Liver (tissue), 3 donors: ENCODE results near the gene GREM1.

Experiments
- EGR1 ChIP-seq, 2 donors: IDR thresholded peaks; 2 replicates each; pipeline ENCODE4 v1.6.1; 2016 to 2018; ENCODE audit warnings: antibody characterized with exemption in 2 of 2, low read depth in 2 of 2
- FOXA1 ChIP-seq: IDR thresholded peaks from 2 replicates; pipeline ENCODE4 v1.6.1; 2016; ENCODE audit warnings: antibody characterized with exemption
- FOXA2 ChIP-seq: IDR thresholded peaks from 2 replicates; pipeline ENCODE4 v1.6.1; 2016; ENCODE audit warnings: antibody characterized with exemption
- GABPA ChIP-seq, 2 donors: IDR thresholded peaks in 1 of 2; conservative IDR thresholded peaks in 1 of 2; 2 replicates each; pipeline ENCODE4 v1.6.1; 2016; ENCODE audit warnings: antibody characterized with exemption in 2 of 2, mild to moderate bottlenecking in 1 of 2, moderate library complexity in 1 of 2
- JUND ChIP-seq, 2 donors: IDR thresholded peaks; 2 replicates each; pipeline ENCODE4 v1.6.1; 2016; ENCODE audit warnings: antibody characterized with exemption in 2 of 2
- NR2F2 ChIP-seq: IDR thresholded peaks from 2 replicates; pipeline ENCODE4 v1.6.1; 2016; ENCODE audit warnings: antibody characterized with exemption
- REST ChIP-seq: IDR thresholded peaks from 2 replicates; pipeline ENCODE4 v1.6.1; 2016; ENCODE audit warnings: antibody characterized with exemption, mild to moderate bottlenecking
- SP1 ChIP-seq: IDR thresholded peaks from 2 replicates; pipeline ENCODE4 v1.6.1; 2018; ENCODE audit warnings: antibody characterized with exemption, mild to moderate bottlenecking
- TAF1 ChIP-seq: conservative IDR thresholded peaks from 2 replicates; pipeline ENCODE4 v1.6.1; 2016; ENCODE audit warnings: antibody characterized with exemption, mild to moderate bottlenecking
- TF ChIP-seq, protein P1 (sequence below): fragments of 150-350 bp; IDR thresholded peaks from 2 replicates; pipeline ENCODE4 v1.5.1; 2017; ENCODE audit warnings: improper control_type of control experiment, low read depth, low read length; ENCODE audit not compliant: missing input control
- TF ChIP-seq, protein P2 (sequence below): IDR thresholded peaks from 2 replicates; pipeline ENCODE4 v1.6.1; 2016; ENCODE audit warnings: antibody characterized with exemption
- donor health status: healthy.
- donor health status: healthy.

- TF ChIP-seq, protein P1, sequence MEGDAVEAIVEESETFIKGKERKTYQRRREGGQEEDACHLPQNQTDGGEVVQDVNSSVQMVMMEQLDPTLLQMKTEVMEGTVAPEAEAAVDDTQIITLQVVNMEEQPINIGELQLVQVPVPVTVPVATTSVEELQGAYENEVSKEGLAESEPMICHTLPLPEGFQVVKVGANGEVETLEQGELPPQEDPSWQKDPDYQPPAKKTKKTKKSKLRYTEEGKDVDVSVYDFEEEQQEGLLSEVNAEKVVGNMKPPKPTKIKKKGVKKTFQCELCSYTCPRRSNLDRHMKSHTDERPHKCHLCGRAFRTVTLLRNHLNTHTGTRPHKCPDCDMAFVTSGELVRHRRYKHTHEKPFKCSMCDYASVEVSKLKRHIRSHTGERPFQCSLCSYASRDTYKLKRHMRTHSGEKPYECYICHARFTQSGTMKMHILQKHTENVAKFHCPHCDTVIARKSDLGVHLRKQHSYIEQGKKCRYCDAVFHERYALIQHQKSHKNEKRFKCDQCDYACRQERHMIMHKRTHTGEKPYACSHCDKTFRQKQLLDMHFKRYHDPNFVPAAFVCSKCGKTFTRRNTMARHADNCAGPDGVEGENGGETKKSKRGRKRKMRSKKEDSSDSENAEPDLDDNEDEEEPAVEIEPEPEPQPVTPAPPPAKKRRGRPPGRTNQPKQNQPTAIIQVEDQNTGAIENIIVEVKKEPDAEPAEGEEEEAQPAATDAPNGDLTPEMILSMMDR: no peak
- TF ChIP-seq FOXA1: no peak
- TF ChIP-seq NR2F2: no peak
- no peak for TF ChIP-seq TAF1
- TF ChIP-seq FOXA2: no peak
- no peak for TF ChIP-seq REST
- no peak for TF ChIP-seq JUND (IDR thresholded peaks at IDR 0.05)
- TF ChIP-seq EGR1 (IDR thresholded peaks at IDR 0.05; ENCODE audit: low read depth in 2 of 2): no peak
- TF ChIP-seq, protein P2, sequence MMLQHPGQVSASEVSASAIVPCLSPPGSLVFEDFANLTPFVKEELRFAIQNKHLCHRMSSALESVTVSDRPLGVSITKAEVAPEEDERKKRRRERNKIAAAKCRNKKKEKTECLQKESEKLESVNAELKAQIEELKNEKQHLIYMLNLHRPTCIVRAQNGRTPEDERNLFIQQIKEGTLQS: no peak
- no peak for TF ChIP-seq SP1
- TF ChIP-seq GABPA (IDR thresholded peaks at IDR 0.05 in 1 of 2, conservative IDR thresholded peaks at IDR 0.05 in 1 of 2): no peak
Measured at GRCh38 chr15:32706704-32707103, 11.1 kb upstream of the GREM1 start.
